ENCODE measurements around the gene CACNA2D4. TPM values are rescaled to one million over a fixed set of nuclear protein-coding genes. Genes with fewer than 3 reads are reported as not detected.

Gene CACNA2D4
- total and polyA plus RNA-seq, 4 donors = 0.82 to 2.8 (median 1.3) TPM

DNA sequence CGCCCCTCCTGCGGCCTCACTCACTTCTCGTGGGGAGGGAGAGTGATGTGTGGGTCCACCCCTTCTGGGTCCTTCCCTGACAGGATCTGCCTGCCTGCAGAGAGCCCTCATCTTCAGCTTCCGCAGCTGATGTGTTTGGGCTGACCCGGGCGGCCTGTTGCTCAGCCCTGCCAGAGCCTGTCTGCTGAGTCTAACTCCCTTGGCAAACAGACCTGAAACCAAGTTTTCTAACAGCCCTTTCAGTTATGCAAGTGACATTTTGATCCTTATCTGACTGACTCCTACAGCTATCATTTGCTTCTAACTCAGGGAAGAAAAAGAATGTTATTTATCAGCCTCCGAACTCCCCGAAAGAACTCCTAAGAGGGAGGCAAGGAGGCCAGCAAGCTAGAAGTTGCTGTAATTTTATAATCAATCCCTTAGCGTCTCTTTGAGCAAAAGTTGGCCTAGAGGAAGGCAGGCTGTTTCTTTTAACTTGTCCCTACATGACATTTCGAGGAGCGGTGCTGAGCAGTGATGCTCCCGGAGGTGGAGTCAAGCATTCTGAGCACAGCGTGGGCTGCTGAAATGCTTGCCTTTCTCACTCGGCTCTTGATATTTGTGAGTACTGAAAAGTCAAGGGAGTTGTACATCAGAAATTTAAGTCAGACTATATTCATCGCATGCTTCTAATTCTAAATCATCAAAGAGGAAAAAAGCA is 31.5 kb upstream of the CACNA2D4 start:
- H3K4me1 ChIP-seq (ENCODE audit: control insufficient read depth in 4 of 4, insufficient read depth in 4 of 4, low read length in 3 of 4) = no peaks in the 10 kb centered on the region
- H3K4me3 ChIP-seq (ENCODE audit: low read depth in 1 of 3, low read length in 3 of 3) = no peak overlapping the region
- no peak for TF ChIP-seq GABPA (IDR thresholded peaks at IDR 0.05 in 1 of 2, conservative IDR thresholded peaks at IDR 0.05 in 1 of 2)
- no peak for DNase-seq (ENCODE audit: low spot score)
- peaks cover 26 to 60% (median 49%) of the 10 kb centered on the region in 4 donors for H3K36me3 ChIP-seq (ENCODE audit: control insufficient read depth in 4 of 4, insufficient read depth in 3 of 4, low read depth in 1 of 4, low read length in 3 of 4)
- WGBS = 90% methylated on average over 15 of the region's 15 CpGs
- H3K9me3 ChIP-seq (ENCODE audit: control insufficient read depth in 4 of 4, low read length in 3 of 4) = no peaks in the 10 kb centered on the region
- no peak overlapping the region for H3K9ac ChIP-seq (ENCODE audit: low read depth in 1 of 2, low read length in 2 of 2)
- no peaks in the 10 kb centered on the region for H3K27me3 ChIP-seq (ENCODE audit: control insufficient read depth in 4 of 4, insufficient read depth in 4 of 4, low read length in 3 of 4)
- no peak overlapping the region for H3K27ac ChIP-seq (ENCODE audit: low read depth in 1 of 2, low read length in 2 of 2)

DNA sequence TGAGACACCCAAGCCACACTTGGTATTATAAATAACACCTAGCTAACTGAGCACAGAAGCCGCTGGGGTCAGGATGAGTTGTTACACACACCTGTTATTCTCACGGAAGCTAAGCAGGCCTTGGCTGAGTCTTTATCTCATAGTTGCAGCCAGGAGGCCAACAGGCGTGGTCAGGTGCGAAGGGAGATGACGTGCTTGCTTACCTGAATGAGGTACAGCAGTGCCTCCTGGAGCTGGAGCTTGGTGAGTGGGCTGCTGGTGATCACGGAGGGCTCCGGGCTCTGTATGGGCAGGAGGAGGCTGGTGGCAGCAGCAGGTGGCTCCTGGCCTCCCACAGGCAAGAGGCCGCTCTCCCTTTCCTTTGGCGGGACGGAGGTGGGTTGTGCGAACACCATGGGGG is 30.4 kb upstream of the CACNA2D4 start:
- no peaks in the 10 kb centered on the region for H3K4me1 ChIP-seq (ENCODE audit: control insufficient read depth in 4 of 4, insufficient read depth in 4 of 4, low read length in 3 of 4)
- DNase-seq (ENCODE audit: low spot score) = no peak
- no peak overlapping the region for H3K4me3 ChIP-seq (ENCODE audit: low read depth in 1 of 3, low read length in 3 of 3)
- no peaks in the 10 kb centered on the region for H3K27me3 ChIP-seq (ENCODE audit: control insufficient read depth in 4 of 4, insufficient read depth in 4 of 4, low read length in 3 of 4)
- H3K9ac ChIP-seq (ENCODE audit: low read depth in 1 of 2, low read length in 2 of 2) = no peak overlapping the region
- WGBS = 97% methylated on average over 11 of the region's 11 CpGs
- no peak overlapping the region for H3K27ac ChIP-seq (ENCODE audit: low read depth in 1 of 2, low read length in 2 of 2)
- no peaks in the 10 kb centered on the region for H3K9me3 ChIP-seq (ENCODE audit: control insufficient read depth in 4 of 4, low read length in 3 of 4)
- TF ChIP-seq EGR1 (IDR thresholded peaks at IDR 0.05; ENCODE audit: low read depth in 2 of 2) (no peak), FOXA1 (IDR thresholded peaks at IDR 0.05) (no peak), SP1 (IDR thresholded peaks at IDR 0.05) (no peak), YY1 (IDR thresholded peaks at IDR 0.05) (no peak), RAD21 (IDR thresholded peaks at IDR 0.05) (no peak), HNF4A (conservative IDR thresholded peaks at IDR 0.05) (no peak)
- TF ChIP-seq, protein P1, sequence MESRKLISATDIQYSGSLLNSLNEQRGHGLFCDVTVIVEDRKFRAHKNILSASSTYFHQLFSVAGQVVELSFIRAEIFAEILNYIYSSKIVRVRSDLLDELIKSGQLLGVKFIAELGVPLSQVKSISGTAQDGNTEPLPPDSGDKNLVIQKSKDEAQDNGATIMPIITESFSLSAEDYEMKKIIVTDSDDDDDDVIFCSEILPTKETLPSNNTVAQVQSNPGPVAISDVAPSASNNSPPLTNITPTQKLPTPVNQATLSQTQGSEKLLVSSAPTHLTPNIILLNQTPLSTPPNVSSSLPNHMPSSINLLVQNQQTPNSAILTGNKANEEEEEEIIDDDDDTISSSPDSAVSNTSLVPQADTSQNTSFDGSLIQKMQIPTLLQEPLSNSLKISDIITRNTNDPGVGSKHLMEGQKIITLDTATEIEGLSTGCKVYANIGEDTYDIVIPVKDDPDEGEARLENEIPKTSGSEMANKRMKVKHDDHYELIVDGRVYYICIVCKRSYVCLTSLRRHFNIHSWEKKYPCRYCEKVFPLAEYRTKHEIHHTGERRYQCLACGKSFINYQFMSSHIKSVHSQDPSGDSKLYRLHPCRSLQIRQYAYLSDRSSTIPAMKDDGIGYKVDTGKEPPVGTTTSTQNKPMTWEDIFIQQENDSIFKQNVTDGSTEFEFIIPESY (IDR thresholded peaks at IDR 0.05) = no peak
- TF ChIP-seq, protein P2, sequence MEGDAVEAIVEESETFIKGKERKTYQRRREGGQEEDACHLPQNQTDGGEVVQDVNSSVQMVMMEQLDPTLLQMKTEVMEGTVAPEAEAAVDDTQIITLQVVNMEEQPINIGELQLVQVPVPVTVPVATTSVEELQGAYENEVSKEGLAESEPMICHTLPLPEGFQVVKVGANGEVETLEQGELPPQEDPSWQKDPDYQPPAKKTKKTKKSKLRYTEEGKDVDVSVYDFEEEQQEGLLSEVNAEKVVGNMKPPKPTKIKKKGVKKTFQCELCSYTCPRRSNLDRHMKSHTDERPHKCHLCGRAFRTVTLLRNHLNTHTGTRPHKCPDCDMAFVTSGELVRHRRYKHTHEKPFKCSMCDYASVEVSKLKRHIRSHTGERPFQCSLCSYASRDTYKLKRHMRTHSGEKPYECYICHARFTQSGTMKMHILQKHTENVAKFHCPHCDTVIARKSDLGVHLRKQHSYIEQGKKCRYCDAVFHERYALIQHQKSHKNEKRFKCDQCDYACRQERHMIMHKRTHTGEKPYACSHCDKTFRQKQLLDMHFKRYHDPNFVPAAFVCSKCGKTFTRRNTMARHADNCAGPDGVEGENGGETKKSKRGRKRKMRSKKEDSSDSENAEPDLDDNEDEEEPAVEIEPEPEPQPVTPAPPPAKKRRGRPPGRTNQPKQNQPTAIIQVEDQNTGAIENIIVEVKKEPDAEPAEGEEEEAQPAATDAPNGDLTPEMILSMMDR (IDR thresholded peaks at IDR 0.05; ENCODE audit: low read depth, low read length, missing input control) = no peak
- TF ChIP-seq, protein P3, sequence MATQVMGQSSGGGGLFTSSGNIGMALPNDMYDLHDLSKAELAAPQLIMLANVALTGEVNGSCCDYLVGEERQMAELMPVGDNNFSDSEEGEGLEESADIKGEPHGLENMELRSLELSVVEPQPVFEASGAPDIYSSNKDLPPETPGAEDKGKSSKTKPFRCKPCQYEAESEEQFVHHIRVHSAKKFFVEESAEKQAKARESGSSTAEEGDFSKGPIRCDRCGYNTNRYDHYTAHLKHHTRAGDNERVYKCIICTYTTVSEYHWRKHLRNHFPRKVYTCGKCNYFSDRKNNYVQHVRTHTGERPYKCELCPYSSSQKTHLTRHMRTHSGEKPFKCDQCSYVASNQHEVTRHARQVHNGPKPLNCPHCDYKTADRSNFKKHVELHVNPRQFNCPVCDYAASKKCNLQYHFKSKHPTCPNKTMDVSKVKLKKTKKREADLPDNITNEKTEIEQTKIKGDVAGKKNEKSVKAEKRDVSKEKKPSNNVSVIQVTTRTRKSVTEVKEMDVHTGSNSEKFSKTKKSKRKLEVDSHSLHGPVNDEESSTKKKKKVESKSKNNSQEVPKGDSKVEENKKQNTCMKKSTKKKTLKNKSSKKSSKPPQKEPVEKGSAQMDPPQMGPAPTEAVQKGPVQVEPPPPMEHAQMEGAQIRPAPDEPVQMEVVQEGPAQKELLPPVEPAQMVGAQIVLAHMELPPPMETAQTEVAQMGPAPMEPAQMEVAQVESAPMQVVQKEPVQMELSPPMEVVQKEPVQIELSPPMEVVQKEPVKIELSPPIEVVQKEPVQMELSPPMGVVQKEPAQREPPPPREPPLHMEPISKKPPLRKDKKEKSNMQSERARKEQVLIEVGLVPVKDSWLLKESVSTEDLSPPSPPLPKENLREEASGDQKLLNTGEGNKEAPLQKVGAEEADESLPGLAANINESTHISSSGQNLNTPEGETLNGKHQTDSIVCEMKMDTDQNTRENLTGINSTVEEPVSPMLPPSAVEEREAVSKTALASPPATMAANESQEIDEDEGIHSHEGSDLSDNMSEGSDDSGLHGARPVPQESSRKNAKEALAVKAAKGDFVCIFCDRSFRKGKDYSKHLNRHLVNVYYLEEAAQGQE (IDR thresholded peaks at IDR 0.05) = no peak
- peaks cover 26 to 55% (median 46%) of the 10 kb centered on the region in 4 donors for H3K36me3 ChIP-seq (ENCODE audit: control insufficient read depth in 4 of 4, insufficient read depth in 3 of 4, low read depth in 1 of 4, low read length in 3 of 4)
